K562 (cell line): Measurements from ENCODE around the gene TXNL1. TPM values are rescaled to one million over a fixed set of nuclear protein-coding genes. Genes with fewer than 3 reads are reported as not detected.

Experiments
- ARHGAP35 ChIP-seq: fragments of 450-650 bp; IDR thresholded peaks from 2 replicates; pipeline ENCODE4 v1.6.1; 2018; ENCODE audit not compliant: partially characterized antibody
- CGGBP1 ChIP-seq: fragments of 250-450 bp; sonication (Bioruptor Pico); IDR thresholded peaks from 2 replicates; pipeline ENCODE4 v1.9.0; 2021; ENCODE audit warnings: mild to moderate bottlenecking
- CHD4 ChIP-seq: fragments of 200-600 bp; sonication (generic); IDR thresholded peaks from 3 replicates; pipeline ENCODE4 v1.6.1; 2012; ENCODE audit warnings: low read depth, mild to moderate bottlenecking, mixed read lengths, low read length, inconsistent platforms; ENCODE audit not compliant: insufficient read depth, insufficient replicate concordance, poor library complexity, severe bottlenecking
- CUX1 ChIP-seq: fragments of 200-800 bp; sonication (Bioruptor generic); IDR thresholded peaks from 2 replicates; pipeline ENCODE4 v1.6.1; 2016; ENCODE audit warnings: missing genetic modification characterization, missing compliant biosample characterization
- DPF2 ChIP-seq: fragments of 450-650 bp; IDR thresholded peaks from 2 replicates; pipeline ENCODE4 v1.6.1; 2016
- ELF1 ChIP-seq: fragments of 200-800 bp; sonication (Bioruptor generic); IDR thresholded peaks from 2 replicates; pipeline ENCODE4 v1.6.1; 2016; ENCODE audit warnings: missing genetic modification characterization, missing compliant biosample characterization
- ETS2 ChIP-seq: IDR thresholded peaks from 2 replicates; pipeline ENCODE4 v1.6.1; 2016; ENCODE audit warnings: borderline replicate concordance, missing genetic modification characterization, mild to moderate bottlenecking, moderate library complexity, missing compliant biosample characterization; ENCODE audit not compliant: poor library complexity, severe bottlenecking
- ETV5 ChIP-seq: sonication (generic); formaldehyde crosslinking; IDR thresholded peaks from 2 replicates; pipeline ENCODE4 v1.4.0; 2020; ENCODE audit warnings: low read depth, mild to moderate bottlenecking, missing genetic modification reagents
- ETV6 ChIP-seq, 3 experiments: fragments of 150-350 bp in 1 of 3; sonication (generic) in 1 of 3; formaldehyde crosslinking in 1 of 3; IDR thresholded peaks; 2 replicates each; pipeline versions ENCODE4 v1.6.1 to v1.8.0; 2014 to 2022; ENCODE audit warnings: borderline replicate concordance in 2 of 3, low read depth in 2 of 3, antibody characterized with exemption in 1 of 3, low read length in 1 of 3, mild to moderate bottlenecking in 1 of 3, missing genetic modification reagents in 1 of 3
- FOXK1 ChIP-seq: sonication (generic); formaldehyde crosslinking; IDR thresholded peaks from 2 replicates; pipeline ENCODE4 v1.8.0; 2022; ENCODE audit warnings: missing genetic modification reagents, mild to moderate bottlenecking, borderline replicate concordance
- HLTF ChIP-seq: fragments of 450-650 bp; IDR thresholded peaks from 2 replicates; pipeline ENCODE4 v1.6.1; 2016
- LEF1 ChIP-seq: fragments of 450-650 bp; IDR thresholded peaks from 2 replicates; pipeline ENCODE4 v1.6.1; 2016; ENCODE audit warnings: mild to moderate bottlenecking
- PTBP1 ChIP-seq: fragments of 200-400 bp; formaldehyde crosslinking; IDR thresholded peaks from 2 replicates; pipeline ENCODE4 v1.6.1; 2017; ENCODE audit warnings: low read depth, low read length
- RAD51 ChIP-seq: fragments of 450-650 bp; IDR thresholded peaks from 2 replicates; pipeline ENCODE4 v1.7.1; 2016; ENCODE audit warnings: low read depth, mild to moderate bottlenecking, borderline replicate concordance
- SMC3 ChIP-seq: conservative IDR thresholded peaks from 2 replicates; pipeline ENCODE4 v1.6.1; 2011; ENCODE audit warnings: low read depth, low read length, improper control_type of control experiment; ENCODE audit not compliant: insufficient read depth
- TCF15 ChIP-seq: fragments of 250-450 bp; sonication (Bioruptor Pico); IDR thresholded peaks from 2 replicates; pipeline ENCODE4 v1.8.0; 2022; ENCODE audit warnings: moderate library complexity, mild to moderate bottlenecking, inconsistent platforms
- ZNF143 ChIP-seq: sonication (generic); formaldehyde crosslinking; IDR thresholded peaks from 2 replicates; pipeline ENCODE4 v1.9.0; 2022; ENCODE audit warnings: mild to moderate bottlenecking, missing genetic modification reagents
- ZNF311 ChIP-seq: fragments of 250-450 bp; sonication (Bioruptor Pico); IDR thresholded peaks from 2 replicates; pipeline ENCODE4 v1.4.0; 2020; ENCODE audit warnings: mild to moderate bottlenecking, moderate library complexity
- polyA plus RNA-seq, 8 experiments: library from polyadenylated mRNA; depleted of rRNA in 4 of 8; stranded (reverse) in 5 of 8; unstranded in 3 of 8; fragments of >200 nt; fragmentation: Nextera tagmentation in 2 of 8; fragmentation: Illumina TruSeq in 1 of 8; extraction: Ambion mirVana in 2 of 8; extraction: Trizol in 1 of 8; gene quantifications; 2 replicates each; pipeline versions ENCODE4 v1.2.1 to v1.2.3, GENCODE V29; 2011 to 2014; ENCODE audit warnings: inconsistent platforms in 1 of 8, missing spikeins in 1 of 8
- total RNA-seq, 7 experiments: library from RNA; depleted of rRNA in 6 of 7; stranded (reverse); fragments of >200 nt in 6 of 7; fragmentation: Illumina TruSeq in 2 of 7; extraction: Trizol in 2 of 7; gene quantifications; 2 replicates each; pipeline versions ENCODE4 v1.2.1 to v1.2.3, GENCODE V29; 2011 to 2021; ENCODE audit warnings: low replicate concordance in 1 of 7
- TF ChIP-seq, protein P1 (sequence below): IDR thresholded peaks from 2 replicates; pipeline ENCODE4 v1.6.1; 2011; ENCODE audit warnings: borderline replicate concordance, low read depth, mild to moderate bottlenecking, moderate library complexity, low read length; ENCODE audit not compliant: insufficient read depth, poor library complexity, severe bottlenecking

TXNL1 gene
- total and polyA plus RNA-seq, 9 of the 15 experiments (the other 6 are each of a cell fraction or from before 2014, with no cell fraction given): 45.4 to 103 (median 65.7) TPM

GRCh38 chr18:56638232-56639103, at the start of gene TXNL1 (continued):
- TF ChIP-seq CUX1 (CRISPR knock-in tag): no peak
- no peak for TF ChIP-seq ETV6 (IDR thresholded peaks at IDR 0.05; ENCODE audit: borderline replicate concordance in 1 of 2, low read depth in 2 of 2, low read length in 1 of 2)
- TF ChIP-seq ETV6 (CRISPR knock-in tag; IDR thresholded peaks at IDR 0.05; ENCODE audit: borderline replicate concordance): no peak
- peak; percentile 80 for TF ChIP-seq ZNF143 (CRISPR knock-in tag)
- no peak for TF ChIP-seq ETS2 (tag)
- no peak for TF ChIP-seq ARHGAP35
- peak; percentile 85 for TF ChIP-seq ELF1
- no peak for TF ChIP-seq HLTF
- TF ChIP-seq ETV5 (CRISPR knock-in tag): peak; percentile 50; the same call in 1 of the 2 replicates
- TF ChIP-seq PTBP1: no peak
- TF ChIP-seq DPF2: no peak
- no peak for TF ChIP-seq CGGBP1 (CRISPR knock-in tag)
- TF ChIP-seq TCF15 (CRISPR knock-in tag): no peak
- peak; percentile 88 for TF ChIP-seq RAD51
- TF ChIP-seq, protein P1, sequence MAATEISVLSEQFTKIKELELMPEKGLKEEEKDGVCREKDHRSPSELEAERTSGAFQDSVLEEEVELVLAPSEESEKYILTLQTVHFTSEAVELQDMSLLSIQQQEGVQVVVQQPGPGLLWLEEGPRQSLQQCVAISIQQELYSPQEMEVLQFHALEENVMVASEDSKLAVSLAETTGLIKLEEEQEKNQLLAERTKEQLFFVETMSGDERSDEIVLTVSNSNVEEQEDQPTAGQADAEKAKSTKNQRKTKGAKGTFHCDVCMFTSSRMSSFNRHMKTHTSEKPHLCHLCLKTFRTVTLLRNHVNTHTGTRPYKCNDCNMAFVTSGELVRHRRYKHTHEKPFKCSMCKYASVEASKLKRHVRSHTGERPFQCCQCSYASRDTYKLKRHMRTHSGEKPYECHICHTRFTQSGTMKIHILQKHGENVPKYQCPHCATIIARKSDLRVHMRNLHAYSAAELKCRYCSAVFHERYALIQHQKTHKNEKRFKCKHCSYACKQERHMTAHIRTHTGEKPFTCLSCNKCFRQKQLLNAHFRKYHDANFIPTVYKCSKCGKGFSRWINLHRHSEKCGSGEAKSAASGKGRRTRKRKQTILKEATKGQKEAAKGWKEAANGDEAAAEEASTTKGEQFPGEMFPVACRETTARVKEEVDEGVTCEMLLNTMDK: no peak
- no peak for TF ChIP-seq FOXK1
- no peak for TF ChIP-seq CHD4
- TF ChIP-seq SMC3: no peak
- no peak for TF ChIP-seq LEF1
- TF ChIP-seq ZNF311: no peak
